Amniotic epithelial cell (primary cell): ENCODE results near the gene SMIM20.
"Not testable (repeated sequence)": the region's sequence is repeated elsewhere in the genome, so short reads cannot be mapped to it uniquely, and the experiment has no call there.

Experiments
- DNase-seq: peaks from one replicate; pipeline ENCODE4 v3.0.0-alpha.2; 2010; ENCODE audit warnings: low read depth

The SMIM20 gene

DNA sequence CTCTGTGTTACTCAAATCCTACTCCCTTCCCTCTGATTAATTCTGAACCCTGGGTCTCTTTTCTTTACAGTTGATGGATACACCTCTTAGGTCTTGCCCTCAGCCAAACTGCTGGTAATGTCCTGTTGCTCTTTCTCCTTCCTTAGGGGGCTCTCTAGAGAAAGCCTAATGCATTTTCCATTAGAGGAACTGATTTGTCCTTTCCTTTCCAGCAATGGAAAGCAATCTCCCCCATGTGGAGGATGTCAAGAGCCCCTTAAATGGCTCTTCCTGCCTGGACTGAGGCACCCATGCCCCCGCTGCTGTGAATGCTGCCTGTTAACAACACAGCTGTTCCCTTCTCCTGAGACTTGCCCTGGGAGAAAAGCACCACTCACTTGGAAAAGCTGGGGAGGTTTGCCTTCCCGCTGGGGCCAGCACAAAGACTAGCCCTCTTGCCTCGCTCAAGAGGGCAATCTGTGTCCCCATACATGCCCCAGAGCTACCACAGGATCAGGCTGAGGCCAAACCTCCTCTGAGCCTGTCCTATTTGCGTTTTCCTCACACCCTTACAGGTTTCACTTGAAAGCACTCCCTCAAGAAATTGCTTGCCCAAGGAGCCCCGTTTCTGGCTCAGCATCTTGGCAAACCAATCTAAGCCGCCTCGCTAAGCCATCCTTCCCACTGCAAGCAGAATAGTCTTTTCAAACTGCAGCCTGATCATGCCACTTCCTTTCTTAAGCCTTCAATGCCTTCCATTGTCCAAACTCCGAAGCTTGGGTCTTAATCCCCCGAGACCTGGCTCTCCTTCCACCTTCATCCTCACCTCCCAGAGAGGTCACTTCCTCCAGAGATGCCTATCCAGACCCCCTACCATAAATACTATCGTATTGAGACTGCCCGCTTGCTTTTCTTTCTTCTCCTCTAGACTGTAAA, 23.2 kb upstream of the SMIM20 start:
- DNase-seq: no peak

DNA sequence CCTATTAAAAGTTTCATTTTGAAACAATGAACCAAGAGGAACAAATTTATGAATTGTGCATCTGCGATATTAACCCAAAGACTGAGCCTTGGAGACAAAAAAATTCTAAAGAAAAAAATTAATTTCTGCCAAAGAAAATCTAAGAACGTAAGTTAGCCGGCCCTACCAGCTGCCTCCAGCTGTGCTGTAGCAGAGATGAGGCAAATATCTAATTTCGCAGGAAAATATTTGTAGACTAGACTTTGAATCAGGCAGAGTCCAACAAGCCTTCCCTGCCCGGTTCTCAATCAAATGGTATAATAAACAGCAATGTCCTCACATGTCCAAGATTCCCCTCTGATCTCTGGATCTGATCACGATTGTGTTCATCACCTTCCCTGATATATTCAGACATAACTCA, 21.2 kb upstream of the SMIM20 start:
- DNase-seq: no peak

DNA sequence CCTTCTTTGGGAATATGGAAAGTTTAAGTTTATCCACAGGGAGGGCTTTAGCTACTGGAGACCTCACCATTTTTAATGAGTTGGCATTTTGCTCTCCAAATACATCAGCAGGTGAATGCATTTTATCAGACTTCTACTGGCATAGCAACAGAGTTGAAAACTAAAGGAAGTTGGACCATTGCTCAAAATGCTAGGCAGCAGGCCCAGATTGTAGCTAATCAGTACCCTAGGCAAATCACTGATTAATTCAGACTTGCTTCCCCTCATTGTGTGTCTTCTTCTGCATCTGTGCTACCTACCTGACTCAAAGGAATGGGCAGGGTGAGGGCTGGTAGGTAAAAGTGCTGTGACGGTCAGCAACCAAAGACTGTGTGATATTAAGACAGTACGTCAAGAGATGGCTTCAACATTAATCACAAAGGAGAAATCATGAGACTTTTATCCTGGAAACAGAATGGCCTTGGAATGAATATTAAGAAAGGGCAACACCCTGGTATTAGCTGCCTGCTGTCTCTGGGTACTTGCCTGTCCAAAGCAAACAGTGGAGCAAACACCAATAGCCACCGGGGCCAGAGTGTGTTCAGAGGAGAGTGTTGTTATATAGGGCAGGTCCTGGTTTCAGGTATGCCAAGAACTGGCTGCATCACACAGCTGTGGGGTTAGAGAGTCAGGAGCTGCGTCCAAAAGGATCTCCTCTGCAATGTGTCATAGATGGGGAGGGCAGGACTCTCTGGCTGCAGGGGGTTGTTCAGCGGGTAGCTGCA, 17.1 kb upstream of the SMIM20 start:
- DNase-seq: no peak

DNA sequence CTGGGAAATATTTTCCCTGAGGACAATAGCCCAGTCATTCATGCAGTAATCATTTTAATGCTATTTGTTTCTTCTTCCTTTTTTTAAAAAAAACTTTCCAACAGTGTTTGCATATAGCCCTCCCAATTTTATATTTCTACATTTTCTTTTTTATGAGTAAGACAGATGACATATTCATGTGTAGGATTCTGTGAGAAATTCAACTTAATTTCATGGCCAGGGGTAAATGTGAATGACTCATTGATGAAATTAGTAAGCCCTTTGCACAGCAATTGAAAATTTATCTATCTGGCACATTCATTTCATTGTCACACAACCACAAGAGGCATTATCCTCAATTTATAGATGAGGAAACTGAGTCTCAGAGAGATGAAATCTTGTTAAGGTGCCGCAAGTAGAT, 13.7 kb upstream of the SMIM20 start:
- no peak for DNase-seq

- DNase-seq: no peak
Observed at GRCh38 chr4:25901030-25901430, 13.0 kb upstream of the SMIM20 start.

DNA sequence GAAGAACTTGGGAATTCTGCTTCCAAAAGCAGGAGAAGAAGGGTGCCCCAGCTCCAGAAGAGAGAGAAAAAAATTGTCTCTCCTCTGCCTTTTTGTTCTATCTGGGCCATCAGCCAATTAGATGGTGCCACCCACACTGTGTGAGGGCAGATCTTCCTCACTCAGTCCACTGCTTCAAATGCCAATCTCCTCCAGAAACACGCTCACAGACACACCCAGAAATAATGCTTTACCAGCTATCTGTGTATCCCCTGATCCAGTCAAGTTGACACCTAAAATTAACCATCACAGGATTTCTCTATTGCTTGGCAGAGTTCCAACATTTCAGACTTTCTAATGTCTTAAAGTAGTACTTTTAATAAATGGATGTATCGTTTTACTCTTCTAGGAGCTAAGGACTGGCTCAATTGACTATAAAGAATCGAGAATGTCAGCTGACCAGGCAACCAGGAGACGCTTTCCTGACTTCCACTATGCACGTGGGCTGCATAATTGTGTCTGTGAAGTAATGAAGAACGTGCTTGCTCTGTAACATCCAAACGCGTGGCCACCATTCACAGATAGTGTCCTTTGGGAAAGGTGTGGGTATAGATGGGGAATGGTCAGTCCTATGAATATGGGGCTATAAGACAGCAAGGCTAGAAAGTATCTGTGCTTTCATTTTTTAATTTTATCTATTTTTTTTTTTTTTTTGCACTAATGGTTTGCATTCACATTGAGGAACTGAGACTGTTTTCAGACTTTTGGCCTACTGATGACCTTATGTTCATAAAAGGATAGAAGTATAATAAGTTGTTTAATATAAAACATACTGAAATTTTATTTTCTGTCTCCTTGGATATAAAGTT, 9.9 kb upstream of the SMIM20 start:
- DNase-seq: no peak

GRCh38 chr4:25904748-25905082, 9.3 kb upstream of the SMIM20 start:
- no peak for DNase-seq

DNA sequence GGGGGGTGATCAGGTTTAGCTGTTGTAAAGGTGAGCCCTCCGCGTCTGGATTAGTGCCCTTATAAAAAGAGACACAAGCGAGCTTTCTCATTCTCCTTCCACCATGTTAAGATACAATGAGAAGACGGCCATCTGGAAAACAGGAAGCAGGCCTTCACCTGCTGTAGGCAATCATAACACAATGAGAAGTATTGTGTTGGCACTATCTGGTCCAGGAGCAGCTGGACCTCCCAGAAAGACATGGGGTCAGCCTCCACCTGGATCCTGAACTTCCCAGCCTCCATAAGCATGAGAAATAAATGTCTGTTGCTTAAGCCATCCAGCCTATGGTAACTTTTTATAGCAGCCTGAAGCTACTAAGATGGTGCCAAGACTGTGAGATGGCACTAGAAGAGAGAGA, 8.6 kb upstream of the SMIM20 start:
- DNase-seq: no peak

GRCh38 chr4:25906113-25906512, 7.9 kb upstream of the SMIM20 start:
- DNase-seq: not testable (repeated sequence)

DNA sequence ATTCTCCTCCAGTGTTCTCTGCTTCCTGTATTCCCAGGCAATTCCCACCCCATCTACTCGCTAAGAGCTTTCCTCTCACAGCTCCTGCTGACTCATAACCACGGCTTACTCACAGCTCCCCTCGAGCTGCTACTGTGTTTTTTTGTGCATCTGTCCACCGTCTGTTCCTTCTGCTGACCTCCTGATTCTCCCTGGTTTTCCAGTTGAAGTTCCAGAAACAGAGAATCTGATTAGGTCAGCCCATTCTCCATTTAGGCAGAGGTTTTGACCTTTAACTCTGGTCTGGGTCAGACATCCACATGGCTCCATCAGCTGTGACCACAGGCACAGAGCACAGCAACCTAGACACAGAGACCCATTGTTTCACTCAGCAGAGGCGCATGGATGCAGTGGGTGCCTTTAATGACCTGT, 5.5 kb upstream of the SMIM20 start:
- DNase-seq: peak; percentile 94

DNA sequence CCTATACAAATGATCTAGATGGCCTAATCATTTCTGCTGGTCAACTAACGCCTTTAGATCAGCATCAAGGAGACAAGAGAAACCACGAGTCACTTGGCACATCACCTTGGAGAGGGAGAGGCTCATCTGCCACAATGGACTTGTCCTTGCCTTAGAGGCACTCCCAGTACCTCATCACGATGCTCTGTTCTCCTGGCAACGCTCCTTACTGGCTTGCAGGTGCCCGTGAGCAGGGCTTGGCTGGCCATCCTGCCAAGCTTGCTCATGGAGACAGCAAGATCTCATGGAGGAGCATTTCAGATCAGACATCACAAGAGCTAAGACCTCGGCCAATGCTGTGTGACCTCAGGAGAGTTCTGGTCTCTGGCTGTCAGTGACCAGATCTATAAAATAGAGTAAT, 2.7 kb upstream of the SMIM20 start:
- no peak for DNase-seq

DNA sequence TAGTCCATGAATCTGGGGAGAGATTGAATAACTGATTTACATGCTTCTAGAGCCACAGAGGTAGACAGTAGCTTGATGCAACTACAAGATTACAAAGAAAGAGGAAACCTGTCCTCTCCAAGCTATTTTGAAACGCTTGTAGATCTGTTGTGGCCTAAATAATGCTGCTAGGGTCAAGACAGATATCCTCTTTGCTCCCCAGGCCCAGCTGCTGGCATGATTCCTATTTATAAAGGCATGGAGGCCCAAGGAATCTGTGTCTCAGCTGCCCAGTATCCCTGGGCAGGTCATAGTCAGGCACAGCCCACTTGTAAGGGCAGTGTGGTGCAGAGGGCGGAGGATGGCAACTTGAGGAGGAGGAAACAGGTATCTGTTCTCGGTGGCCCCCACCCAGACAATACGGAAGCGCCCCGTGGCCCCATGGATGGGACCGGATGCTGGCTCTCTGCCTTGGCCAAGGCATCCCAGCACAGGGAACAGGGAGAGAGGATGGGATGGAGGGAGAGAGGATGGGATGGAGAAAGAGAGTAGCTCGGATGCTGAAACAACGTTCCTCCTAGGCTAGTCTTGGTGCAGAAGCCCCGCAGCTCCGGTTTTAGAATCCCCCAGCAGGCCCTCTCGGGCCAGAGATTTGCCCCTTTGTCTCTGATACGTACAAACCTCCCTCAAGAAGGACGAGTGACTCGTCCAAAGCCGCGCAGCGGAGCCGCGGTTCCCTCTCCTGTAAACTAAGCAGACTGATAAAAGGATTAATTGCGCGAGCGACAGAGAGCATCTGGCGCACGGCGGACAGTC, 767 bp upstream of the SMIM20 start:
- no peak for DNase-seq

DNA sequence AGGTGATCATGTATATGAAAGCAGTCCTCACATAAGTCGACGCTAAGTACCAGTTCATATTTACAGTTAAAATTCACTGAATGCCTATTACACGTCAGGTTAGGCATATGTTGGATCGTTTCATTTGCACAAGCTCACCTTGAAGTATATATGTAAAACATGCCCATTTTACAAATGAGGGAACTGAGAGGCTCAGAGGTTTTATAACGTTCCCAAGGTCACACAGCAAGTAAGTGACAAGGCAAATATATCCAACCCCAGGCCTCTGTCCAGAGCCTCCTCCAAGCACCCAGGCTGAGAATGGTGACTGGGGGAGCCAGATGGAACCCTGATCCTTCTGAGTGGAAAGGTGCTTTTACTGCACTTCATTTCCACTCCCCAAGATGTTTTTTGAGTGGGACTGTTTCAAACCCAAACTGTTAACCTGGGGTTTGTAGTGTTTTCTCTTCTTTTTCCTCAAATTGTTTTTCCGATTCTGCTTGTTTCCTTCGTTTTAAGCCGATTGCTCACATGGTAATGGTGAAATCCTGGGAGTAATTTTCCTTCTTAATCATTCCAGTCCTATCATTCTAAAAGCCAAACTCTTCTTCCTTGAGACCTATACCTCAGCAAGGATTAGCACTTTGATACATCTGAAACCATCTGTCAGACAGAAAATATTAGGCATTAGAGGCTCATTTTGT, 791 bp downstream of the SMIM20 start:
- no peak for DNase-seq

DNA sequence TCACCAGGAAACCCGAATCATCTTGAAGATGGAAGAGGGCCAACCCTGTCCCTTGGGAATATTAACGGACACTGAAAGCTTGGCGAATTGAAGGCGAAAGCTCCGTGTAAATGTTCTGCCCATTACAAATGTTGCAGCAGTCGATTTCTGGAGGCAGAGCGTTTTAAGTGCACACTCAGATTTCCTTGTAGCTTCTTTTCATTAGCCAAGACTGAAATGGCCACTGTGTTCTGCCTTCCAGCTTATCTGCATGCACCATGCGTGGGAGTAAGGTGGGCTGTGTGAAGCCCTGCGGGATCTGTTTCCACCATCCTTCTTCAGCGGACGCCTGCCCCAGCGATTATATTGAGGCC, 1.3 kb downstream of the SMIM20 start:
- no peak for DNase-seq

- no peak for DNase-seq
Observed at GRCh38 chr4:25916870-25917269, 2.9 kb downstream of the SMIM20 start.

DNA sequence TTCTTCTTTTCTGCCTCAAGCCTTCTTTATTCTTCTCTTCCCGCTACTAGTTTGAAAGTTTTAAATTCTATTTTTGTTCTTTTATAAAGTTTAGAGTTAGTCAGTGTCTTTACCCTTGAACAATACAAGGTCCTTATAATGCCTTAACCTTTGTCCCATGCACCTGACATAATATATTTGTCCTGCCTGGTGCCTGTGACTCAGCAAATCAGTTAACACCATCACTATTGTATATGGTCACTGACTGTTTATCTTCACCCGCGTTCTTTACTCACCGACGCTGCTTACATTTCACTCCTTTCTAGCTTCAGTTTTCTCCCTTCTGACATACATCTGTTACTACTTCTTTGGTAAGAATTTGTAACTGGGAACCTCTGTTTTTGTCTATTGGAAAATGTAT, 5.7 kb downstream of the SMIM20 start:
- no peak for DNase-seq

DNA sequence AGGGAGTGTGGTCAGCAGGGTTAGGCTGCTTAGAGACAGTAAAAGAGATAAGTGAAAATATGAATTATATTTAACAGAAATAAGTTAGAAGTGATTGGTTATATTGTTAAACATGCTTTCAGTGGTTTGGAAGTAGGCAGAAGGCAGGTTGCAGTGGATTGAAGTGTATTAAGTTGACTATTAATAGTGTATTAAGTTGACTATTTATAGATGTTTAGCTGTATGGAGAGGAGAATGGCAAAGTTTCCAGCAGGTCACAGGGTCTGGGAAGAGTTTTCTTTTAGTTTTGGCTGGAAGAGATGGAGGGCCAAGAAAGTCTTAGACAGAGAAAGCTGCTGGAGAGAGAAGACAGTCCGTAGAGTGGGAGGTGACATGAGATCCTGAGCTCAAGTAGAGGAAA, 7.9 kb downstream of the SMIM20 start:
- no peak for DNase-seq

GRCh38 chr4:25922812-25923369, 8.9 kb downstream of the SMIM20 start:
- no peak for DNase-seq

GRCh38 chr4:25923745-25924144, 9.7 kb downstream of the SMIM20 start:
- no peak for DNase-seq

DNA sequence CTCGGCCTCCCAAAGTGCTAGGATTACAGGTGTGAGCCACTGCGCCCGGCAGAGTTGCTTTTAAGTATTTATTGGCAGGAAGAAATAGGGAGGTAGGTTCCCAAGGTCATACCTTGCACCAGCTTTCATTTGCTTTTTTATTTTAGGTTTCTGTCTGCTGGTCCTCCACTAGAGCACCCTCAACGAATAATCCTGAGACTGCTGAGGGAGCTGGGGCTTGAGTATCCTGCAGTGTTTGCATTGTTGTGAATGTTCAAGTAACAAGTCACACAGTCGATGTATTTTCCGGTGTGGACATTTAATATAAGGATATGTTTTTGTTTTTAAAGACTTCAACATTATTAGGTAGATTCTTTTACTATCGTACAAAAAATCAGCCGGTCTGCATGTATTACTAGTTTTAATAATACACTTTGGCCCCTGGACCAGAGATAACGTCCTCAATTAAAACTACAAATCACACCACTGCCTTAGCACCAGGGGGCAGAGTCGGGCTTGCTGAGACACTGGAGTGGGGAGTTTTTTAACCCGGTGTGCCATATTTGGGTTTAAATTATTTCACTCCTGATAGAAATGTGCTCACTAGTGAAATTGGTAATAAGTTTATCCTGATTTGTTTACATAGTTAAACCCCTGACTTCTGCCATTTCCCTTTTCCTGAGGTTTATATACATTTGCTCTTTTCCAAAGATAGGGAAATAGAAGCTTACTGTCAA, 11.6 kb downstream of the SMIM20 start:
- peak; percentile 27 for DNase-seq
